ENCODE measurements around the gene CMSS1.
"Not testable (repeated sequence)": the region's sequence is repeated elsewhere in the genome, so short reads cannot be mapped to it uniquely, and the experiment has no call there.

Gene CMSS1

DNA sequence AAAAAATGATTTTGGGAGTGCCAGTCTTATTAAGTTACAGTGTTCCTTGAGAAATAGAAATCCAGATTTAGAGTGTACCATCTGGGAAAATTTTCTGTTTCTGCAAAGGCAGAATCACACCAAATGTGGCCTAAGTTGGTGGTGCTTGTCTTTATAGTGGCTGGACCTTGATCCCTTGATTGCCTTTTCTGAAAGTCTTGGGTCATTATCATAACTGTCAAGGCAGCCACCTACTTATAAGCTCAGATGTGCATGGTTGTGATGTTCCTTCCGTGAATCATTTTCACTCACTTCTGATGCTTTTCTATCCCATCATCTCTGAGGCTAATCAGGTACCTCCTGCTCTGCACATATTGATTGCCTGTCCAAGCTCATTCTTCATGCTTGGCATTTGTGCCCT is 20.1 kb downstream of the CMSS1 start:
- Histone ChIP-seq H3K4me1 (ENCODE audit: control insufficient read depth in 2 of 2, insufficient read depth in 2 of 2, low read length in 2 of 2) (peaks cover 0 to 3% of the 10 kb centered on the region in 2 donors), H3K4me3 (ENCODE audit: low read length in 2 of 2) (no peak overlapping the region), H3K9ac (ENCODE audit: low read depth in 1 of 2, low read length in 2 of 2) (no peak overlapping the region), H3K27ac (ENCODE audit: low read depth in 2 of 2, low read length in 2 of 2) (no peak overlapping the region), H3K9me3 (ENCODE audit: control insufficient read depth in 2 of 2, low read length in 2 of 2) (no peaks in the 10 kb centered on the region), H3K27me3 (ENCODE audit: control insufficient read depth in 2 of 2, insufficient read depth in 2 of 2, low read length in 2 of 2) (no peaks in the 10 kb centered on the region), H3K36me3 (ENCODE audit: control insufficient read depth in 2 of 2, insufficient read depth in 2 of 2, low read length in 2 of 2) (no peaks in the 10 kb centered on the region)

DNA sequence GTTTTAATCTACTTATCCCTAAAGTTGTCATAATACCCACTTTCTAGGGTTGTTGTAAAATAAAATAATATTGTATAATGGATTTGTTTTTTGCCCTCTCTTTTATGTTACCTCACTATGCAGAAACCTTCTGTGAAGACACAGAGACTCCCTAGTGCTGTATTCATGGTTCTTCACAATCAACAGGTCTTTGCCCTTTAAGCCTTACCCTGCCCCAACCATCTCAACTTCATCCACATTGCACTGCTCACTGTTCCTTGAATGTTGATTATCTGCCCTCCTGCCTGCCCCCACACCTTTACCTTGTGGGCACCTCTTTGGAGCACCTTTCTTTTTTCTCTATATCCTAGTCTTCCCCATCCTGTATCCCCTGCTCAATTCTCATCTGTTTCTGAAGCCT is 21.1 kb downstream of the CMSS1 start:
- Histone ChIP-seq H3K4me3 (ENCODE audit: low read length in 2 of 2) (no peak overlapping the region), H3K36me3 (ENCODE audit: control insufficient read depth in 2 of 2, insufficient read depth in 2 of 2, low read length in 2 of 2) (no peaks in the 10 kb centered on the region), H3K27ac (ENCODE audit: low read depth in 2 of 2, low read length in 2 of 2) (no peak overlapping the region), H3K27me3 (ENCODE audit: control insufficient read depth in 2 of 2, insufficient read depth in 2 of 2, low read length in 2 of 2) (no peaks in the 10 kb centered on the region), H3K9me3 (ENCODE audit: control insufficient read depth in 2 of 2, low read length in 2 of 2) (no peaks in the 10 kb centered on the region), H3K9ac (ENCODE audit: low read depth in 1 of 2, low read length in 2 of 2) (no peak overlapping the region), H3K4me1 (ENCODE audit: control insufficient read depth in 2 of 2, insufficient read depth in 2 of 2, low read length in 2 of 2) (peaks cover 0 to 6% of the 10 kb centered on the region in 2 donors)

DNA sequence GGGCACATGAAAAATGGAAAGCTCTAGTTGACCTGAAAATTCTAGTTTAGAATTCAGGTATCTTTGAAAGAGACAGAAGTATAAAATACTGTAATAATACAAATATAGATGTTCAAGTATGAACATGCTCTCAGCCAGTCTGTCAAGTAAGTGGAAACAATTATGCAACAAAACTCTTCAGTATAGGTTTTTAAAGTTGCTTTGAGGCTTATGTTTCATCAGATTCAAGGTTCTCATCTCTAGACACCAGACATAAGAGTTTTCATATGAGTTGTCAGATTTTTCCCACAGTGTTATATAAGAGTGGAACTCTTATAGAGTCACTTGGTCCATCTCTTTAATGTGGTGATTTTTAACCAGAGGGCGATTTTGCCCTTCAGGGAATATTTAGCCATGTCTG is 22.0 kb downstream of the CMSS1 start:
- no peaks in the 10 kb centered on the region for H3K36me3 ChIP-seq (ENCODE audit: control insufficient read depth in 2 of 2, insufficient read depth in 2 of 2, low read length in 2 of 2)
- no peak overlapping the region for H3K27ac ChIP-seq (ENCODE audit: low read depth in 2 of 2, low read length in 2 of 2)
- no peak overlapping the region for H3K4me3 ChIP-seq (ENCODE audit: low read length in 2 of 2)
- peaks cover 0 to 8% of the 10 kb centered on the region in 2 donors for H3K4me1 ChIP-seq (ENCODE audit: control insufficient read depth in 2 of 2, insufficient read depth in 2 of 2, low read length in 2 of 2)
- no peak overlapping the region for H3K9ac ChIP-seq (ENCODE audit: low read depth in 1 of 2, low read length in 2 of 2)
- no peaks in the 10 kb centered on the region for H3K9me3 ChIP-seq (ENCODE audit: control insufficient read depth in 2 of 2, low read length in 2 of 2)
- no peaks in the 10 kb centered on the region for H3K27me3 ChIP-seq (ENCODE audit: control insufficient read depth in 2 of 2, insufficient read depth in 2 of 2, low read length in 2 of 2)

DNA sequence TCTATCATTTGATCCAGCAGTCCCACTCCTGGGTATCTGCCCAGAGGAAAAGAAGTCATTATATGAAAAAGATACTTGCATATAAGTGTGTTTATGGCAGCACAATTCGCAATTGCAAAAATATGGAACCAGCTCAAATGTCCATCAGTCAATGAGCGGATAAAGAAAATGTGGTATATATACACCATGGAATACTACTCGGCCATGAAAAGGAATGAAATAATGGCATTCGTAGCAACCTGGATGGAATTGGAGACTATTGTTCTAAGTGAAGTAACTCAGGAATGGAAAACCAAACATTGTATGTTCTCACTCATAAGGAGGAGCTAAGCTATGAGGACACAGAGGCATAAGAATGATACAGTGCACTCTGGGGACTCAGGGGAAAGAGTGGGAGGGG is 24.3 kb downstream of the CMSS1 start:
- H3K4me1 ChIP-seq (ENCODE audit: control insufficient read depth in 2 of 2, insufficient read depth in 2 of 2, low read length in 2 of 2); H3K27ac ChIP-seq (ENCODE audit: low read depth in 2 of 2, low read length in 2 of 2); H3K9ac ChIP-seq (ENCODE audit: low read depth in 1 of 2, low read length in 2 of 2); H3K36me3 ChIP-seq (ENCODE audit: control insufficient read depth in 2 of 2, insufficient read depth in 2 of 2, low read length in 2 of 2); H3K4me3 ChIP-seq (ENCODE audit: low read length in 2 of 2); H3K9me3 ChIP-seq (ENCODE audit: control insufficient read depth in 2 of 2, low read length in 2 of 2); H3K27me3 ChIP-seq (ENCODE audit: control insufficient read depth in 2 of 2, insufficient read depth in 2 of 2, low read length in 2 of 2): not testable (repeated sequence)

DNA sequence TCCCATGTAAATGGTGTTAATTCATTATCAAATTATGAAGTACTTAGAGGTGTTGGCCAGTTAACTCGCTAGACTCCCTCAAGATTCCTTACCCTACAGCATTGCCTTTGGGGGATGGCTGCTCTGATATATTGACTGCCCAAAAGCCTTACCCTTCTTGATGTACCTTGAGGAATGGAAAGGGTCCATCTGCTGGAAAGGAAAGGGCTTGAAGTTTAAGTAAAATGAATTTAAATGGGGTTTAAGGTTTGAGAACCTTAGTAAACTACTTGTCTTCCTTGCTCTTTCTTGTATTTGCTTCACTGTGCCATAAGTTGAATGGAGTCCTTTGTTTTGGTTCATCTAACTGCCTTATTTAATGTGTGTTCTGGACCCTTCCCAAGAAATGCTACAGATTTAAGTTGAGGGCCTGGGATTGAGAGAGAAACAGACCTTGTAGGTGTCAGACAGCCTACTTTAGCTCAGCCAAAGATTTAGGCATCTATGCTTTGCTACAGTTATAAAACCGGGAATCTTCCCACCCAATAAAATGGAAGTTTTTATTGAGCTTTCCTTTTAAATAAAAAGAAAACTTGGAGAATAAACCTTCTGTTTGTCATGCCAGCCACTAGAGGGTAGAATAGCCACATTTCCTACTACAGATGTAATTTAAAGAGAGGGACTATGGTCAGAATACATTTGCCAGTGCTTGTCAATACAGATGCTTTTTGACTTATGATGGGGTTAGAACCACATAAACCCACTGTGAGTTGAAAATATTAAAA is 25.3 kb downstream of the CMSS1 start:
- Histone ChIP-seq H3K4me3 (ENCODE audit: low read length in 2 of 2) (no peak overlapping the region), H3K4me1 (ENCODE audit: control insufficient read depth in 2 of 2, insufficient read depth in 2 of 2, low read length in 2 of 2) (peaks cover 2 to 5% of the 10 kb centered on the region in 2 donors), H3K9ac (ENCODE audit: low read depth in 1 of 2, low read length in 2 of 2) (no peak overlapping the region)

DNA sequence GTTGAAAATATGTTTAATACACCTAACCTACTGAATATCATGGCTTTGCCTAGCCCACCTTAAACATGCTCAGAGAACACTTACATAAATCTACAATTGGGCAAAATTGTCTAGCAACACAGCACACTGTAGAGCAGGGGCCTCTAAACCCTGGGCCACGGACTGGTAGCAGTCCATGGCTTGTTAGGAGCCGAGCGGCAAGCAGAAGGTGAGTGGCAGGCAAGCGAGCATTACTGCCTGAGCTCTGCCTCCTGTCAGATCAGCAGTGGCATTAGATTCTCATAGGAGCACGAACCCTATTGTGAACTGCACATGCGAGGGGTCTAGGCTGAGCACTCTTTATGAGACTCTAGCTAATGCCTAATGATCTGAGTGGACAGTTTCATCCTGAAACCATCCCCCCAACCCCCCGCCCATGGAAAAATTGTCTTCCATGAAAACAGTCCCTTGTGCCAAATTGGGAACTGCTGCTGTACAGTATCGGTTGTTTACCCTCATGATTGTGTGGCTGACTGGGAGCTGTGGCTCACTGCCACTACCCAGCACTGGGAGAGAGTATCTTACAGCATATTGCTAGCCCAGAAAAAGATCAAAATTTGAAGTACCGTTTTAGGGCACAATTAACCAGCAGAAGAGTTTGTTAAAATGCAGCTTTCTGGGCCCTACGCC is 26.1 kb downstream of the CMSS1 start:
- H3K27me3 ChIP-seq (ENCODE audit: control insufficient read depth in 2 of 2, insufficient read depth in 2 of 2, low read length in 2 of 2), result no peaks in the 10 kb centered on the region
- peaks cover 2 to 5% of the 10 kb centered on the region in 2 donors for H3K4me1 ChIP-seq (ENCODE audit: control insufficient read depth in 2 of 2, insufficient read depth in 2 of 2, low read length in 2 of 2)
- no peaks in the 10 kb centered on the region for H3K36me3 ChIP-seq (ENCODE audit: control insufficient read depth in 2 of 2, insufficient read depth in 2 of 2, low read length in 2 of 2)
- H3K9ac ChIP-seq (ENCODE audit: low read depth in 1 of 2, low read length in 2 of 2), result peak overlapping the region in 1 of 2 donors; percentile 15
- no peak overlapping the region for H3K4me3 ChIP-seq (ENCODE audit: low read length in 2 of 2)
- peak overlapping the region; percentile 35 to 60 for H3K27ac ChIP-seq (ENCODE audit: low read depth in 2 of 2, low read length in 2 of 2)
- no peaks in the 10 kb centered on the region for H3K9me3 ChIP-seq (ENCODE audit: control insufficient read depth in 2 of 2, low read length in 2 of 2)

More for the DNA sequence above, 25.3 kb downstream of the CMSS1 start:
- no peaks in the 10 kb centered on the region for H3K27me3 ChIP-seq (ENCODE audit: control insufficient read depth in 2 of 2, insufficient read depth in 2 of 2, low read length in 2 of 2)
- no peaks in the 10 kb centered on the region for H3K36me3 ChIP-seq (ENCODE audit: control insufficient read depth in 2 of 2, insufficient read depth in 2 of 2, low read length in 2 of 2)
- peak overlapping the region; percentile 35 to 60 for H3K27ac ChIP-seq (ENCODE audit: low read depth in 2 of 2, low read length in 2 of 2)
- H3K9me3 ChIP-seq (ENCODE audit: control insufficient read depth in 2 of 2, low read length in 2 of 2), result no peaks in the 10 kb centered on the region

DNA sequence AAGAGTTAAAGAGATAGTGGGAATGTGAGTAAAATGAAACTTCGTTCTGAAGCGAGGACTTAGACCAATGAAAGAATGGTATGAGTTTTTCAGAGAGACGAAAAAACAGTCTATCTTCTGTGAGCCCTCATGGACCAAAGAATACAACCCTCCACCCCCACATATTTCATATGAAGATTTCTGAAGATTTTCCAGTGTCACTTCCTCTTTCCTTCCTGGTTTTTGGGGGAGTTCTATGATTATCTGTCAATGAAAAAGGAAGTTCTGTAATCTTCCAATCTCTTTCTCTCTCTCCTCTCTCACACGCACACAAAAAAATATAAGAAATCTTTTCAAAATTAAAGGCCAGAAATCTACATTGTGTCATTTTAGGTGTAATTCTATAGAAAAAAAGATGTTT is 27.7 kb downstream of the CMSS1 start:
- no peak overlapping the region for H3K9ac ChIP-seq (ENCODE audit: low read depth in 1 of 2, low read length in 2 of 2)
- peak overlapping the region in 1 of 2 donors; percentile 1 for H3K27ac ChIP-seq (ENCODE audit: low read depth in 2 of 2, low read length in 2 of 2)

DNA sequence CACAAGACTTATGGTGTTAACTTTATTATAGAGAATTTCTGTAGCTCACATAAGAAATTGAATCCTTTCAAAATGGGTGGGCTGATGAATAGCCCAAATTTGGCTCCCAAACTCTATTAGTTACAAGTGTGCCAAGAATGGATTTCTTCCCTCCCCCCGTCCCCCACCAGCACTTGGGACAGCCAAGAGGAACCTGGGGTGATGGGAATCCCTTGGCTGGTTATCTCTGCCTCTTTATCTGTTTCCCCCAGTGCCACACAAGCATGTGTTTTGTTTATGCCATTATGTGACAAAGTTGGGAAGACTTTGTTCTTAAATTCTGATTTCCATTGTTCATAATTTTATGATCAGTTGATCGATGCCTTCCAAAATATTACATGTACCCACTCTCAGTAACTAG is 28.3 kb downstream of the CMSS1 start:
- Histone ChIP-seq H3K9me3 (ENCODE audit: control insufficient read depth in 2 of 2, low read length in 2 of 2) (no peaks in the 10 kb centered on the region), H3K27me3 (ENCODE audit: control insufficient read depth in 2 of 2, insufficient read depth in 2 of 2, low read length in 2 of 2) (no peaks in the 10 kb centered on the region), H3K36me3 (ENCODE audit: control insufficient read depth in 2 of 2, insufficient read depth in 2 of 2, low read length in 2 of 2) (peaks cover 0 to 3% of the 10 kb centered on the region in 2 donors), H3K4me3 (ENCODE audit: low read length in 2 of 2) (no peak overlapping the region), H3K4me1 (ENCODE audit: control insufficient read depth in 2 of 2, insufficient read depth in 2 of 2, low read length in 2 of 2) (peaks cover 2 to 5% of the 10 kb centered on the region in 2 donors), H3K27ac (ENCODE audit: low read depth in 2 of 2, low read length in 2 of 2) (peak overlapping the region; percentile 32 to 44), H3K9ac (ENCODE audit: low read depth in 1 of 2, low read length in 2 of 2) (no peak overlapping the region)

More for the DNA sequence above, 27.7 kb downstream of the CMSS1 start:
- H3K4me3 ChIP-seq (ENCODE audit: low read length in 2 of 2), result no peak overlapping the region
- H3K27me3 ChIP-seq (ENCODE audit: control insufficient read depth in 2 of 2, insufficient read depth in 2 of 2, low read length in 2 of 2), result no peaks in the 10 kb centered on the region
- no peaks in the 10 kb centered on the region for H3K36me3 ChIP-seq (ENCODE audit: control insufficient read depth in 2 of 2, insufficient read depth in 2 of 2, low read length in 2 of 2)
- peaks cover 2 to 5% of the 10 kb centered on the region in 2 donors for H3K4me1 ChIP-seq (ENCODE audit: control insufficient read depth in 2 of 2, insufficient read depth in 2 of 2, low read length in 2 of 2)
- no peaks in the 10 kb centered on the region for H3K9me3 ChIP-seq (ENCODE audit: control insufficient read depth in 2 of 2, low read length in 2 of 2)

DNA sequence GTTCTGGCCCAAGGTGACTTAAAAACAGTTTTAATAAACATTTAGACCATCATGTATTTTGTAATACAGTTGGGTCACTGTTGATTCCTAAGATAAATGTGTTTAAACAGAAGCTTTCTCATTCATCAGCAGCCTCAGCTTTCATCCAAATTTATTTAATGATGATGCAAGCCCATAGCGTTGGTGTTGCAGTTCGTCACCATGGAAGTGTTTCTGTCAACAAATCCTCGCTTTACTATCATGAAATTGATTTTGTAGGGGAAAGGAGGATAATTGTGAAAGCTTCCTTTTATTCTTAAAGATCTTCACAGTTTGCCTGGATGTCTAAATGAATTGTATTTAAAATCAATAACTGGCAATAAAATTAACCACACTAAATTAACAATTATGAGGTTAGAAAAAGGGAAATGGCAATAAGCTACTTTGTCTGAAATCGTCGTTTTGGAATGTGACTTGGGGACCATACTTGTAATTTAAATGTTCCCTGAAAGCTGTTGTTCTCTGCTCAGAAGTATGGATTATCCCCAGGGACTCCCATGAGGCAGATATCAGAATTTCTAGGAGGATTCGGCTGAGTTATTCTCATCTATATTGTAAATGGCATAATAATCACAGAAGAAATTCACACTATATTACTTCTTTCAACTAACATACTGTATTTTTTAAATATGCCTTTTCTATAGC is 29.0 kb downstream of the CMSS1 start:
- no peaks in the 10 kb centered on the region for H3K9me3 ChIP-seq (ENCODE audit: control insufficient read depth in 2 of 2, low read length in 2 of 2)
- no peaks in the 10 kb centered on the region for H3K27me3 ChIP-seq (ENCODE audit: control insufficient read depth in 2 of 2, insufficient read depth in 2 of 2, low read length in 2 of 2)
- no peak overlapping the region for H3K9ac ChIP-seq (ENCODE audit: low read depth in 1 of 2, low read length in 2 of 2)
- H3K4me3 ChIP-seq (ENCODE audit: low read length in 2 of 2), result no peak overlapping the region
- H3K4me1 ChIP-seq (ENCODE audit: control insufficient read depth in 2 of 2, insufficient read depth in 2 of 2, low read length in 2 of 2), result peaks cover 2 to 5% of the 10 kb centered on the region in 2 donors
- peaks cover 0 to 3% of the 10 kb centered on the region in 2 donors for H3K36me3 ChIP-seq (ENCODE audit: control insufficient read depth in 2 of 2, insufficient read depth in 2 of 2, low read length in 2 of 2)
- peak overlapping the region; percentile 32 to 44 for H3K27ac ChIP-seq (ENCODE audit: low read depth in 2 of 2, low read length in 2 of 2)

DNA sequence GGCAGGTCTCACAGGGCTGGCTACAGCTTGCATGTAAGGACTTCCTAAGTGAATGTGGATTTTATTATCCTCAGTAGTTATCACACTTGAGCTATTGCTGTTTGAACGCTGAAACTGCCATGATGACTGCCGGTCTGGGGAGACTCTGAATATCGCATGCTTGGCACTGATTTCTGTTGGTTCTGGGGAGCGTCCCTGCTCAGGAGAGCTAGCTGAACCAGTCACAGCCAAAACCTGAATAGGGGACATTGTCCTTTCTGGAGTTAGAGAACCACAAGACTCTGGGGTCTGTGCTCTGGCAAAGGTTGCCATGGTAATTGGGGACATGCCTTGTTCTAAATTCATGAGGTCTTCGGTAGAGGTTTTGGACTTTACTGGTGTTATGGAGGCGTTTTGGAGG is 30.8 kb downstream of the CMSS1 start:
- H3K9ac ChIP-seq (ENCODE audit: low read depth in 1 of 2, low read length in 2 of 2), result no peak overlapping the region
- H3K27me3 ChIP-seq (ENCODE audit: control insufficient read depth in 2 of 2, insufficient read depth in 2 of 2, low read length in 2 of 2), result no peaks in the 10 kb centered on the region
- H3K27ac ChIP-seq (ENCODE audit: low read depth in 2 of 2, low read length in 2 of 2), result peak overlapping the region in 1 of 2 donors; percentile 1
- H3K4me1 ChIP-seq (ENCODE audit: control insufficient read depth in 2 of 2, insufficient read depth in 2 of 2, low read length in 2 of 2), result peaks cover 2 to 5% of the 10 kb centered on the region in 2 donors
- no peak overlapping the region for H3K4me3 ChIP-seq (ENCODE audit: low read length in 2 of 2)
- no peaks in the 10 kb centered on the region for H3K9me3 ChIP-seq (ENCODE audit: control insufficient read depth in 2 of 2, low read length in 2 of 2)
- H3K36me3 ChIP-seq (ENCODE audit: control insufficient read depth in 2 of 2, insufficient read depth in 2 of 2, low read length in 2 of 2), result peaks cover 0 to 3% of the 10 kb centered on the region in 2 donors
